GM21723 (cell line): ENCODE data around the gene SLC26A2.
A peak's percentile ranks its signal among the peaks of the same experiment; 100 is the strongest.

Source experiments
- ATAC-seq: cut with Tn5 transposase; IDR thresholded peaks from one replicate; pipeline ENCODE4 v1.9.1; 2021; ENCODE audit warnings: mild to moderate bottlenecking, moderate library complexity; ENCODE audit not compliant: unreplicated experiment

The SLC26A2 gene

GRCh38 chr5:149961186-149961685, 678 bp downstream of the SLC26A2 start:
- no peak for ATAC-seq

- ATAC-seq: no peak
These were observed 1.4 kb downstream of the SLC26A2 start for GRCh38 chr5:149961957-149962409.

GRCh38 chr5:149962601-149963300, 2.2 kb downstream of the SLC26A2 start:
- no peak for ATAC-seq

GRCh38 chr5:149963729-149964128, 3.2 kb downstream of the SLC26A2 start:
- no peak for ATAC-seq

- no peak for ATAC-seq
These were observed 6.4 kb downstream of the SLC26A2 start for GRCh38 chr5:149966946-149967345.

GRCh38 chr5:149969181-149969930, 8.8 kb downstream of the SLC26A2 start:
- no peak for ATAC-seq

- ATAC-seq: no peak
These were observed 14.9 kb downstream of the SLC26A2 start for GRCh38 chr5:149975409-149975808.

- no peak for ATAC-seq
These were observed 19.3 kb downstream of the SLC26A2 start for GRCh38 chr5:149979896-149980295.

- no peak for ATAC-seq
These were observed 20.6 kb downstream of the SLC26A2 start for GRCh38 chr5:149981206-149981605.

GRCh38 chr5:149982505-149982904, 21.9 kb downstream of the SLC26A2 start:
- no peak for ATAC-seq

- no peak for ATAC-seq
These were observed 27.6 kb downstream of the SLC26A2 start for GRCh38 chr5:149988126-149988525.

- peak; percentile 91 for ATAC-seq
These were observed 30.2 kb downstream of the SLC26A2 start for GRCh38 chr5:149990518-149991376.

GRCh38 chr5:149993471-149993870, 32.9 kb downstream of the SLC26A2 start:
- ATAC-seq: no peak

- ATAC-seq: no peak
These were observed 35.0 kb downstream of the SLC26A2 start for GRCh38 chr5:149995385-149996204.

GRCh38 chr5:149996205-149996890, 35.8 kb downstream of the SLC26A2 start:
- ATAC-seq: no peak

- no peak for ATAC-seq
These were observed 37.7 kb downstream of the SLC26A2 start for GRCh38 chr5:149998281-149998680.

- ATAC-seq: no peak
These were observed 38.8 kb downstream of the SLC26A2 start for GRCh38 chr5:149999359-149999758.

- ATAC-seq: no peak
These were observed 39.3 kb downstream of the SLC26A2 start for GRCh38 chr5:149999866-150000255.

- peak; percentile 86 for ATAC-seq
These were observed 39.9 kb downstream of the SLC26A2 start, which contains the start of the genes HMGXB3 and TIGD6 for GRCh38 chr5:150000256-150000989. TSS of gene HMGXB3 (plus strand) at chr5:150000739. CDS start at chr5:150004853, 4,114 bp downstream. TSS of gene TIGD6 (minus strand) at chr5:150000654. CDS start at chr5:149996348, 4,306 bp downstream.
